A673 (cell line): ENCODE results near the gene MSI2. TPM values are rescaled to one million over a fixed set of nuclear protein-coding genes. Genes with fewer than 3 reads are reported as not detected.

Experiments used
- BruUV-seq: library from RNA; stranded (reverse); fragments of 400-500 nt; replicated peaks from 2 replicates; lab custom pipeline; 2021; lab: Mats Ljungman, UMichigan
- CTCF ChIA-PET: fragments of 300-600 bp; sonication (Branson Sonifier 250); formaldehyde crosslinking; loops from one replicate; lab custom pipeline; 2022; ENCODE audit warnings: antibody characterized with exemption; lab: Charles Lee
- POLR2A ChIA-PET: fragments of 300-600 bp; sonication (Branson Sonifier 250); formaldehyde crosslinking; loops from one replicate; lab custom pipeline; 2022; ENCODE audit warnings: antibody characterized with exemption; ENCODE audit not compliant: low non-redundant PET; lab: Charles Lee
- DNase-seq: peaks from one replicate; pipeline ENCODE4 v3.0.0-alpha.2; 2015; ENCODE audit warnings: low spot score
- H3K27ac ChIP-seq: fragments of 200-600 bp; sonication (generic); 2 replicates; pipeline ENCODE4 v1.5.1; 2016; ENCODE audit warnings: mixed run types, low read depth, mild to moderate bottlenecking, mixed read lengths, antibody characterized with exemption, low read length; ENCODE audit not compliant: poor library complexity, severe bottlenecking
- H3K27me3 ChIP-seq: fragments of 200-600 bp; sonication (generic); replicated peaks from 2 replicates; pipeline ENCODE4 v1.6.1; 2017; ENCODE audit warnings: mixed run types, low read depth, mild to moderate bottlenecking, mixed read lengths, antibody characterized with exemption, low read length; ENCODE audit not compliant: insufficient read depth, poor library complexity
- H3K36me3 ChIP-seq: fragments of 200-600 bp; sonication (generic); 2 replicates; pipeline ENCODE4 v1.6.1; 2016; ENCODE audit warnings: mixed run types, mild to moderate bottlenecking, mixed read lengths, antibody characterized with exemption, low read length; ENCODE audit not compliant: insufficient read depth, poor library complexity, severe bottlenecking
- H3K4me1 ChIP-seq: fragments of 200-600 bp; sonication (generic); 2 replicates; pipeline ENCODE4 v1.6.1; 2017; ENCODE audit warnings: mixed run types, mild to moderate bottlenecking, mixed read lengths, antibody characterized with exemption, low read length; ENCODE audit not compliant: insufficient read depth, poor library complexity, severe bottlenecking
- H3K4me3 ChIP-seq: fragments of 200-600 bp; sonication (generic); 2 replicates; pipeline ENCODE4 v1.5.1; 2016; ENCODE audit warnings: low read depth, mixed run types, mild to moderate bottlenecking, mixed read lengths, low read length; ENCODE audit not compliant: poor library complexity, severe bottlenecking
- H3K9me3 ChIP-seq: fragments of 200-600 bp; sonication (generic); 2 replicates; pipeline ENCODE4 v1.6.1; 2016; ENCODE audit warnings: mixed run types, low read depth, mild to moderate bottlenecking, mixed read lengths, antibody characterized with exemption, low read length; ENCODE audit not compliant: poor library complexity, severe bottlenecking
- EZH2 ChIP-seq: fragments of 200-600 bp; sonication (generic); IDR thresholded peaks from 2 replicates; pipeline ENCODE4 v1.6.1; 2017; ENCODE audit warnings: borderline replicate concordance, low read depth, mild to moderate bottlenecking, mixed read lengths, antibody characterized with exemption, low read length; ENCODE audit not compliant: poor library complexity, severe bottlenecking
- intact Hi-C: fragments of 100-400 bp; cut with micrococcal nuclease; formaldehyde crosslinking; loops from one replicate; pipeline ENCODE4 v1.10.0; 2022; ENCODE audit not compliant: unreplicated experiment
- total RNA-seq: library from RNA; stranded (reverse); gene quantifications from 2 replicates; pipeline ENCODE4 v1.2.3, GENCODE V29; 2021
- TF ChIP-seq, protein P1 (sequence below): fragments of 300-800, 200-600 bp; sonication (generic); conservative IDR thresholded peaks from 2 replicates; pipeline ENCODE4 v1.5.1; 2017; ENCODE audit warnings: low read depth, mild to moderate bottlenecking, antibody characterized with exemption, low read length, moderate library complexity, mixed read lengths

The MSI2 gene
- total RNA-seq, 1 experiment from 2014 or later = 108 TPM

DNA sequence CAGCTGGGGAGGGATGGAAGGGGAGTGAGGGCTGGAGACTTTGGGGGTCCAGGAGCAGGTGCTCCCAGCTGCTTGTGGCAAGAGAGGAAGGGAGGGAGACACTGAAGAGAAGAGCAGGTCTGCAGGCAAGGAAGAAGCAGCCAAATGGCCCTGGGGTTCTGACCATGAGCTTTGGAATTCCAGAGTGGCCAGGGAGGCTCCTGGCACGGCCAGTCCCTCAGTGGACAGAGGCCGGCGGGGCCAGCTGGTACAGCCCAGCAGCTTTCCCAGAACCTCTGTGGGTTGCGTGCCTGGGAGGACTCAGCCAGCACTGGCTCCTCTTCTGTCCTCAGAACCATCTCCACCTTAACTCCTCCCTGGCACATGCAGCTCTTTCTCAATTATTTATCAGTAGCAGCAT, 233.0 kb downstream of the MSI2 start:
- H3K27me3 ChIP-seq = no peaks in the 10 kb centered on the region
- peaks cover 17% of the 10 kb centered on the region for H3K4me1 ChIP-seq
- H3K27ac ChIP-seq = no peak overlapping the region
- intact Hi-C loops = no loop called here
- DNase-seq = no peak
- H3K4me3 ChIP-seq = no peak overlapping the region
- no peaks in the 10 kb centered on the region for H3K9me3 ChIP-seq
- TF ChIP-seq, protein P1, sequence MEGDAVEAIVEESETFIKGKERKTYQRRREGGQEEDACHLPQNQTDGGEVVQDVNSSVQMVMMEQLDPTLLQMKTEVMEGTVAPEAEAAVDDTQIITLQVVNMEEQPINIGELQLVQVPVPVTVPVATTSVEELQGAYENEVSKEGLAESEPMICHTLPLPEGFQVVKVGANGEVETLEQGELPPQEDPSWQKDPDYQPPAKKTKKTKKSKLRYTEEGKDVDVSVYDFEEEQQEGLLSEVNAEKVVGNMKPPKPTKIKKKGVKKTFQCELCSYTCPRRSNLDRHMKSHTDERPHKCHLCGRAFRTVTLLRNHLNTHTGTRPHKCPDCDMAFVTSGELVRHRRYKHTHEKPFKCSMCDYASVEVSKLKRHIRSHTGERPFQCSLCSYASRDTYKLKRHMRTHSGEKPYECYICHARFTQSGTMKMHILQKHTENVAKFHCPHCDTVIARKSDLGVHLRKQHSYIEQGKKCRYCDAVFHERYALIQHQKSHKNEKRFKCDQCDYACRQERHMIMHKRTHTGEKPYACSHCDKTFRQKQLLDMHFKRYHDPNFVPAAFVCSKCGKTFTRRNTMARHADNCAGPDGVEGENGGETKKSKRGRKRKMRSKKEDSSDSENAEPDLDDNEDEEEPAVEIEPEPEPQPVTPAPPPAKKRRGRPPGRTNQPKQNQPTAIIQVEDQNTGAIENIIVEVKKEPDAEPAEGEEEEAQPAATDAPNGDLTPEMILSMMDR = no peak
- TF ChIP-seq EZH2 = no peak
- no peaks in the 10 kb centered on the region for H3K36me3 ChIP-seq
- POLR2A ChIA-PET = no interaction called here
- CTCF ChIA-PET = no interaction called here
- no TSS peak for BruUV-seq

DNA sequence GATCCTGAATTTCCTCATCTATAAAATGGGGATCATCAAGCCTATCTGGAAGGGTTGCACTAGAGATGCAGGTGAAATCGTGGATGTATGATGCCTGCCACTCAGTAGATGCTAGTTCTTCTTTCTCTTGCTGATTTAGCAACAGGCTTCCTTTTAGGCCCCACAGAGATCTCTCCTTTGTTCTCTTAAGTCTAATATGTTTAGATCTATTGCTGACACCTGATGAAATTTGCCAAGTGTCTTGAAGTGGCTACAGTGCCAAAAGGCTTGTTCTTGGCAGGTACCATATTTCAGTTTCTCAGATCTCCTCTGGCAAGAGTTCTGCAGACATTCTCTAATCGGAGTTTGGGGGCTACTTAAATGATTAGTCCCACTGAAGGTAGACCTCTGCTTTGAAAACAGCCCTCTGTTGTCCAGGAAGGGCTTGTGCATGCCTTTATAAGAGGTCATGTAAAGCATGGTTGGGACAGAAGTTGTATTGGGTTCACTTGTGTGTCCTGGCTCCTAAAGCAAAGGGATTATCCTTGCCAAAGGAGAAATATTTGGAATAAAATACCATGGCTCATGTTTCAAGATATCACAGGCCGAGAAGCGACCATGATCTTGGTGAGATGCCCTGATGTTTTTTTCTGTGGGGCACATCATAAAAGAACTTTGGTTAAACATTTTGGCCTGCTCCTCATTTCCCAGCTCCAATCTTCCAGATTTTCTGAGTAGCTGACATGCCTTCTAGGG, 234.0 kb downstream of the MSI2 start:
- H3K27me3 ChIP-seq = no peaks in the 10 kb centered on the region
- no peaks in the 10 kb centered on the region for H3K36me3 ChIP-seq
- no TSS peak for BruUV-seq
- DNase-seq = no peak
- TF ChIP-seq EZH2 = no peak
- TF ChIP-seq, protein P1 = no peak
- H3K27ac ChIP-seq = no peak overlapping the region
- no peaks in the 10 kb centered on the region for H3K9me3 ChIP-seq
- POLR2A ChIA-PET = no interaction called here
- CTCF ChIA-PET = no interaction called here
- H3K4me3 ChIP-seq = no peak overlapping the region
- intact Hi-C loops = no loop called here
- H3K4me1 ChIP-seq = peaks cover 12% of the 10 kb centered on the region

DNA sequence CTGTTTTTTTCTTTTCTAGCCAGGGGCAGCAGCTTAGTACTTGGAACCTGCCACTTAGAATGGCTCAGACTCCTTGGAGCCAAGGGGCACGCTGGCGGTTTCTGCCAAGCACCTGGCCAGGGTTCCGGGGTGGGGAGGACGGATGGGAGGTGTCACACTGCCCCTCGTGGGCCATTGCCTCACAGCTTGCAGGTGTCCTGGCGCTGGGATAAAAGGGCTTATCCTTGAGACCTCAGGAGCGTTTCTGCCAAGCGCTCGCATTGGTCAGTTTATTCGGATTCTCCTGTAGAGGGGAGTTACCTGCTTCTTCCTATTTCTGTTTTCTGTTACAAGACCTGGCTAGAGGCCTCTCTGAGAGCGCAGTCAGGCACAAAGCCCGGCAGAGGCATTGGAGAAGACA, 234.6 kb downstream of the MSI2 start:
- CTCF ChIA-PET = no interaction called here
- POLR2A ChIA-PET = no interaction called here
- Histone ChIP-seq H3K36me3 (no peaks in the 10 kb centered on the region), H3K27me3 (no peaks in the 10 kb centered on the region), H3K27ac (no peak overlapping the region), H3K4me1 (peaks cover 6% of the 10 kb centered on the region), H3K4me3 (no peak overlapping the region), H3K9me3 (no peaks in the 10 kb centered on the region)
- BruUV-seq = no TSS peak
- no peak for DNase-seq
- intact Hi-C loops = no loop called here
- TF ChIP-seq EZH2 = no peak
- TF ChIP-seq, protein P1 = no peak
